Activated CD4-positive, alpha-beta T cell treated with anti-CD3 and anti-CD28 coated beads for 4 hours (primary cell): ENCODE measurements around the gene OSBPL1A.
"Not testable (repeated sequence)": the region's sequence is repeated elsewhere in the genome, so short reads cannot be mapped to it uniquely, and the experiment has no call there.

ENCODE experiments used
- DNase-seq, 2 donors: peaks; one replicate each; pipeline ENCODE4 v3.0.0-alpha.2; 2020

Gene OSBPL1A

DNA sequence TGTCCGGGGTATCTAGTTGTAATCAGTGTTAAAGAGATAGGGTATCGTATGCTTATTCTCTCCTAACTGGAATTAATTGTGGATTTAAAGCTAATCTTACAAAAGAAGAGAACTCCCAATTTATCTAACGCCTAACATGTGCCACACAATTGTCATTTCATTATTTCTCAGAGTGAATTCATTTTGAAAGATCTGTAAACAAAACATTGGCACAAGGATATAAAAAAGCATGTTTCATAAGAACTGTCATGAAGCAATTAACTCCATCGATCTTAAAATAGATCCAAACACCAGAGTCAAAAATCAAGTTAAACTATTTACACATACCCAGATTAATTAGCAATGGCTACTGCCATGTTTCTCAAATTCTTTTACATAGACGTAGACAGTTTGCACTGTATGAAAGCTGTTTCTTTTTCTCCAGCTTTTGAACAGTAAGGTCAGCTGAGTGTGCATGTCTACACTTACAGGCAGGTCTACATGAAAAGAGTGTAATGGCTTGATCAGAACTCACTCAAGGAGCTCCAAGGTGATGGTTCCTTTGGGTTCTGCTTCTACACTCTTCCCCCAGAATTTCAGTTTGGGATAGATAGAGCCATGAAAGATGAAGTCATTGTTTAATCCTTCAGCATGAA is 220.0 kb downstream of the OSBPL1A start:
- no peak for DNase-seq

GRCh38 chr18:24176727-24177416 is 220.8 kb downstream of the OSBPL1A start:
- peak; percentile 9 to 12 for DNase-seq

DNA sequence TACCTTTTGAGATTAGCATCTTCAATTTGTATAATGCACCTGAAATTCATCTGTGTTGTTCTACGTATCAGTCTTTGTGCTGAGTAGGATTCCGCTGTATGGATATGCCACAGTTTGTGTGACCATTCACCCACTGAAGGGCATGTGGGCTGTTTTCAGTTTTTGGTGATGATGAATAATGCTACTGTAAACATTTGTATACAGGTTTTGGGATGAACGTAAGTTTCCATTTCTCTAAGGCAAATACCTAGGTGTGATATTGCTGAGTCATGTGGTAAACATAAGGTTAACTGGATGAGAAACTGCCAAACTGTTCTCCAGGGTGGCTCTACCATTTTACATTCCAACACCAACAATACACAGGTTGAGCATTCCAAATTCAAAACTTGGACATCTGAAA is 223.6 kb downstream of the OSBPL1A start:
- no peak for DNase-seq

- DNase-seq: no peak
Observed at GRCh38 chr18:24170360-24170759, 227.3 kb downstream of the OSBPL1A start.

DNA sequence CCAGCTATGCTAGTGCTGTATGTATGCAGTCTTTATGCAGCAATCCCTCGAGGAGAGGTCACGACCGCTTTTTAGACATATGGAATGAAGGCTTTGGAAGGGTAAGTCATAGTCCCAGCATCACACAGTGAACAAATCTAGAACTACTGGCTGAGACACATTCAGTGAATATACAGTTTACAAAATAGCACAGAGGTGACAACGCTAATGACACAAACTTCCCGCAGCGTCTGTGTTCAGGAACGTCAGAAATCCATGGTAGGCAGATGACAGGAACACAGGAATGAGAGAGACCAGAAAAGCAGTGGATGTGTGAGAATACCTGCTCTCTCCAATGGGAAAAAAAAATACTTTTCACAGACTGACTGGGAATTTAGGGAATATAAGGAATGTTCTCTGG is 229.1 kb downstream of the OSBPL1A start:
- no peak for DNase-seq

- DNase-seq: no peak
Observed at GRCh38 chr18:24161304-24161703, 236.3 kb downstream of the OSBPL1A start.

DNA sequence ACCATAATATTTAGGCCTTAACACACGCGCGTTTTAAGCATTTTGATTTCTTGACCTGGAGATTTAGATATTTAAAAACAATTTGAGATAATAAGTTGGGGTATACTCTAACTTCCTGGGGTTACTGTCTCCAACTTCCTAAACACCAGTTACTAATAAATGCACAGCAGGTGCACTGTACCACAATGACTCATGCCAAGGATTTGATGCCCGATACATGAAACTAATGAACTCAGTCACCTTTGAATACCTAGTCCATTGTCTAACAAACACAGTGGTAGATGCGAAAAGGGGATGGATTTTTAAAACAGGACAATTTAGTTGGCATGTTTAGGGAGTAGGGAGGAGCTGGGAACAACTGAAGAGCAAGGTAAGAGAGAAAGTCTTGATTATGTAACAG is 237.5 kb downstream of the OSBPL1A start:
- DNase-seq: no peak

- no peak for DNase-seq
Observed at GRCh38 chr18:24157855-24158254, 239.8 kb downstream of the OSBPL1A start.

GRCh38 chr18:24153397-24153796 is 244.2 kb downstream of the OSBPL1A start:
- DNase-seq: no peak

GRCh38 chr18:24149591-24149990 is 248.0 kb downstream of the OSBPL1A start:
- DNase-seq: not testable (repeated sequence)

DNA sequence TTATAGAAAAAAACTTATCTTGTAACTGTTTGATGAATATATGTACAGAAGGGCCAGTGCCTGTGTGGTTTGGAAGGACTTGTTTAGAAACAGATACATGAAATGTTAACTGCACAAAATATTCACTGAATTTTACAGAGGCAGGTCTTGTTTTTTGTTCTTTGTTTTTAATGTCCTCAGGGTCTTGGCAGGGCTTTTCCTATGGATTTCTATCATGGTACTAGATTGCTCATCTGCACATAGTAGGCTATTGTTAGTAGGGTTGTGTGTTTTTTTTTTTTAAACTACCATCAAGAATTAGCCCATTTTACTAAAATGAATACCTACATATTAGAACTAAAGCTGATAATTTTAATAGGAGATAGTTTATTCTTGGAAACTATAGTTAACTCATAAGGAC is 255.2 kb downstream of the OSBPL1A start:
- DNase-seq: no peak

DNA sequence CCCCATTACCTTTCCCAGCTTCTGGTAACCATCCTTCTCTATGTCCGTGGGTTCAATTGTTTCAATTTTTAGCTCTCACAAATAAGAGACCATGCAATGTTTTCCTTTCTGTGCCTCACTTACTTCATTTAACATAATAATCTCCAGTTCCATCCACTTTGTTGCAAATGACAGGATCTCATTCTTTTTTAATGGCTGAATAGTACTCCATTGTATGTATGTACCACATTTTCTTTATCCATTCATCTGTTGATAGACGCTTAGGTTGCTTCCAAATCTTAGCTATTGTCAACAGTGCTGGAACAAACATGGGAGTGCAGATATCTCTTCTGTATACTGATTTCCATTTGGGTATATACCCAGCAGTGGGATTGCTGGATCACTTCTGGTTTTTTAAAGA is 256.9 kb downstream of the OSBPL1A start:
- DNase-seq: no peak

DNA sequence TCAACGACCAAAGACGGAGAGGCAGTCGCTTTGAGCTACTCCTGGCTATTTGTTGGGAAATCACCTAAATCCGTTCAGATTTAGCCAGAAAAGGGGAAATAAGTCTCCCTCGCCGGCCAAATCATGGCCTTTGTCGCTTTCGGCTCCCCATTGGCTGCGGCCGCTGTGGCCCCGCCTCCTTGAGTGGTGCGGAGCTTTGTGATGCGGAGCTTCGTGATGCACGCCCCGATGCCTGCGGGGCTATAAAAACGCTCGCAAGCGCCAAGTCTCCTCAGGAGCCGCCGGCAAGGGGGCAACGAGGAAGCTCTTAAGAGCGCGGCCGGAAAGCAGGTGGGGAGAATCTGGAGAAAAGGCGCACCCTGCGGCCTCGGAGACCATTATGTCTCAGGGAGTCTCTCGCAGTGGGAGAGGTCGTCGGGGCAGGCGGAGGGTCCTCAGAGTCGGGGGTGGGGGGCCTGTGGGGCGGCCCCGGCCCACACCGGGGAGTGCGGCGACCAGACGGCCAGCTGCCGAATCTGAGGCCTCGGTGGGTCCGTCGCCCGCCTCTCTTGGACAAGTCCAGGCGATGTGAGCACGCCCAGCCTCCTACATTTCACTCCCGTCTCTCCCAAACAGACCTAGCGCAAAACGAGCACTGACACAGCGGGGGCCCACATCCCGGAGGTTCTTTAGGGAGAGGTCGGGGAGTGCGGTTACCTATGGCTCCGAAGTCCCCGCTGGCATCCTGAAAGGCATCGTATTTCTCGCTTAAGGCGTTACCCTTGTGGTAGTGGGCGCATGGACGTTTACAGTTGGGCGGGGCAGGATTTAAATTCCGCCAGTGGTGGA is 258.6 kb downstream of the OSBPL1A start, which contains the start of gene CABYR:
Gene CABYR (plus strand): TSS at position 274 of the 828 bp plus-strand sequence. CDS start 4,053 bp downstream, outside the sequence.
- peak; percentile 69 to 71 for DNase-seq

DNA sequence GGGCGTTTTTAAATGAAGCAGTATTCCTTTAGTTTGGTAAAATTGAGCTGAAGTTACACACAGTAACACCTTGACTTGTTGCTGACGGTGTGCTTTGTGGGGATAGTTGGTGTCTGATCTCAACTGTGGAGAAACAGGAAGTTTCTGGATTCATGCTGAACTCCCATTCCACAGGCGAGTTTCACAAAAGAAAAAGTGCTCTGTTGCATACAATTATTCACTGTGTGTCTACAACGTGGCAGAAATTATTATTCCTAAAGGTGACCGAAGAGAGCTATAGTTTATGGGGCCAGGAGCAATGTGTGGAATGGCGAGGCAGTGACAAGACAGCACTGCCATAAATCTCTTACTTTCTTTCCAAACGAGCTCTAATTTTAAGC is 259.2 kb downstream of the OSBPL1A start:
- DNase-seq: no peak

- DNase-seq: no peak
Observed at GRCh38 chr18:24136967-24137373, 260.7 kb downstream of the OSBPL1A start.

DNA sequence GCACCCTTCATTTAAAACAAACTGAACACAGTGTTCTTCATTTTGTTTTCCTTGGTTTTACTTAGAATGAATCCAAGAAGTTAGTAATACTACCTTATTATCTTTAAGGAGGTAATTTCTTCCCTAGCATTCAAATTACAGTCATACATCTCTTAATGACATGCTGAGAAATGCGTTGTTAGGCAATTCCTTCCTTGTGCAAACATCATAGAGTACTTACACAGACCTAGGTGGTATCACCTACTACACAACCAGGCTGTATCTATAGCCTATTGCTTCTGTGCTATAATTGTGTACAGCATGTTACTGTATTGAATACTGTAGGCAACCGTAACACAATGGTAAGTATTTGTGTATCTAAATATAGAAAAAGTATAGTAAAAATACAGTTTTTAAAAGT is 267.1 kb downstream of the OSBPL1A start:
- no peak for DNase-seq

DNA sequence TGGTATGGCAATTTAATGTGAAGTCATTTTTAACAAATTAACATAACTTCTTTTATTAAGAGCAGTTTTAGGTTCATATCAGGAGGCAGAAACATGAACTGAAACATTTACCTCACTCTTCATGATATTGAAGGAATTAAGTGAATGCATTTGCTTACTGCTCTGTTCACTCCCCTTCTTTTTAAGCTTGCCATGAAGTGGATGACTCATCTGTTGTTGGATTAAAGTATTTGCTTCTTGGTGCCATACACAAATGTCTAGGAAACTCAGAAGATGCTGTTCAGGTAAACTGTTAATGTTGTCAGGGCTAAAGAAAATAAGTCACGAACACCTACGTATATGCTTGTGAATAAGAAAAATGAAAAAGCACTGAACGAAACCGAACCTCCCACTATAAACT is 268.9 kb downstream of the OSBPL1A start:
- no peak for DNase-seq

DNA sequence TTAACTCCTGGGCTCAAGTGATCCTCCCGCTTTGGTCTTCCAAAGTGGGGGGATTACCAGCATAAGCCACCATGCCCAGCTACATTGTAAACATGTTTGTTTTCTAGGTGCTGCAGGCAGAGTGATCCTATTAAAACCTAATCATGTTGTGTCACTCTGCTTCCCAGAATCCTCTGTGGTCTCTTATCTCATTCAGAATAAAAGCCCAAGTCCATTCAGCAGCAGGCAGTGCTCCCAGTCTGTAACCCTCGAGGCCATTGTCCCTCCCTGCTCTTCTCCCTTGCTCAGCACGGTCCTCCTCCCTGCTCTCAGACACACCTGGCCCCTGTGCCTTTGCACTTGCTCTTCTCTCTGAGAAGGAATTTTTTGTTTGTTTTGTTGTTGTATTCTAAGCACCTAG is 269.9 kb downstream of the OSBPL1A start:
- DNase-seq: no peak

DNA sequence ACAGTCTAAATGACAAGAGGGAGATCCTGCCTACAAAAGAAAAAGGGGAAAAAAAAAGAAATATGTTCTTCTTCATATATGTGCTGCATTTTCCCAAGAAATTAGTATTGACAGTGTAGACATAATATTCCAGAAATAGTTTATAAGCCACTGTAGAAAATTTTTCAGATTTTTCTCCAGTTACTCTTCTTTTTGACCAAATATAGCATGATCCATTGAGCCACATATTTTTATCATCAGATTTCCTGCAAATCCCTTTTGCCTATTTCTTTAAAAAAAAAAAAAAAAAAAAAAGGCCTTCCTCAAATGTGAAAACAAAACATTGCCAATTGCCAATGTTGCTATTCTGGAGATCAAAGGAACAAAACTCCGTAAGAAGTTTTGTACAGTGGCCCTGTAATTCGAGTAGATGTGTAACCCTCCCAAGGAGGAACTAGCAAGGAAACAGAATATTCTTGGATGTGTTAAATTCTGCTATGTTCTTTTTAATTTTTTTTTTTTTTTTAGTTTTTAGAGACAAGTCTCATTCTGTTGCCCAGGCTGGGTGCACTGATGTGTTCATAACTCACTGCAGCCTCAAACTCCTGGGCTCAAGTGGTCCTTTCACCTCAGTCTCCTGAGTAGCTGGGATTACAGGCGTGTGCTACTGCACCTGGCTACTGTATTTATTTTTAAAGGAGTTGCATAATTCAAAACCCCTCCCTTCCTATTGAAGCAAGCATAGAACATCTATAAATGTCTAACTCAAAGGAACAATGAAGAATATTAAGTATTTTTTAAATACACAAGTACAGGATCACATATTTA is 271.3 kb downstream of the OSBPL1A start:
- DNase-seq: no peak

- no peak for DNase-seq
Observed at GRCh38 chr18:24121625-24122024, 276.0 kb downstream of the OSBPL1A start.

DNA sequence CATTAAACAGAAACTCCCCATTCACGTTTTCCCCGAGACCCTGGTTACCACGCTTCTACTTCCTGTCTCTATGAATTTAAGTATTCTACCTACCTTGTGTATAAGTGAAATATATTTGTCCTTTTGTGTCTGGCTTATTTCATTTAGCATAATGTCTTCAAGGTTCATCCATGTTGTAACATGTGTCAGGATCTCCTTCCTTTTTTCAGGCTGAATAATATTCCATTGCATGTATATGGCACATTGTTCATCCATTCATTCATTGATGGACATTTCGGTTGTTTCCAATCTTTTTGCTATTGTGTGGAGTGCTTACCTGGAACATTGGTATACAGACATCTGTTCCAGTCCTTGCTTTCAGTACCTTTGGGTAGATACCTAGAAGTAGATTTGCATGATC is 276.9 kb downstream of the OSBPL1A start:
- DNase-seq: no peak

DNA sequence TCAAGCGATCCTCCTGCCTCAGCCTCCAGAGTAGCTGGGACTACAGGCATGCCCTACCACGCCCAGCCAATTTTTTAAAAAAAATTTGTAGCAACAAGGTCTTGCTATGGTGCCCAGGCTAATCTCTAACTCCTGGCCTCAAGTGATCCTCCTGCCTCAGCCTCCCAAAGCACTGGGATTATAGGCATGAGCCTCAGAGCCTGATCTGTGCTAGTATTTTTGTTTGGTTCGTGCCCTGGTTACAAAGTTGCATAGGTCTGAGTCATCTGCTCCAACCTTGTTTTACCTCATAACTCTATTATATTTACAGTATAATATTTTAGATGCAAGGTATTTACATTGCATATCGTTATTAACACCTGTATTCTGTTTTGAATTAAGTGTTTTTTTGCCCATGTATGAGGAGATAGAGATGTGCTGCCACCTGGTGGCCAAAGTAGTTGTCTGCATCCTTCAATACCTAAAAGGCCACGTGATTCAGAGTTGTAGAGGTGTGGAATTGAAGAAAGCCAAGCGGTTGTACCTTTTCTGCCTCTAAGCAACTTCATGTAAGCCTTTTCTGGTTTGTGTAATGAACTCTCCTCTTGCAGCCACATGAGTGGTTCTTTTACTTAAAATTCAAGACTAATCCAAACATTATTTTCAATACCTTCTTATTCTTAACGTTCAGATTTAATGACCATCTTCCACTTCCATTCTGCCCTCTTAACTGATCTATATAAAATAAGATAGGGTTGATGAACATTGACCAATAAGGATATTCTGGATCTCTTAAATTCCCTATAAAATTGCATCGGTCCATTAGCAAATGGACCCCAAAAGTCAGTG is 278.7 kb downstream of the OSBPL1A start:
- DNase-seq: peak; percentile 71 to 78
